Mesothelial cell of epicardium (in vitro differentiated cells): ENCODE data around the gene SLC30A1. TPM values are rescaled to one million over a fixed set of nuclear protein-coding genes. Genes with fewer than 3 reads are reported as not detected.
"Not testable (repeated sequence)": the region's sequence is repeated elsewhere in the genome, so short reads cannot be mapped to it uniquely, and the experiment has no call there.

Experiments used
- DNase-seq, 2 experiments: peaks; one replicate each; pipeline ENCODE4 v3.0.0; 2021; ENCODE audit warnings: low spot score in 2 of 2; ENCODE audit not compliant: unreplicated experiment in 2 of 2
- H3K27ac Mint-ChIP-seq: 2 replicates; pipeline ENCODE4 v1.8.0; 2021; ENCODE audit warnings: mixed read lengths
- H3K27me3 Mint-ChIP-seq: 2 replicates; pipeline ENCODE4 v1.8.0; 2021; ENCODE audit warnings: low read depth, mixed read lengths
- H3K36me3 Mint-ChIP-seq: 2 replicates; pipeline ENCODE4 v1.8.0; 2021; ENCODE audit warnings: mixed read lengths
- H3K4me1 Mint-ChIP-seq: 2 replicates; pipeline ENCODE4 v1.8.0; 2021; ENCODE audit warnings: mixed read lengths
- H3K4me3 Mint-ChIP-seq: 2 replicates; pipeline ENCODE4 v1.8.0; 2021; ENCODE audit warnings: mild to moderate bottlenecking, moderate library complexity, mixed read lengths
- H3K9me3 Mint-ChIP-seq: 2 replicates; pipeline ENCODE4 v1.8.0; 2021; ENCODE audit warnings: mixed read lengths
- CTCF ChIP-seq: fragments of 200-600 bp; sonication (generic); IDR thresholded peaks from one replicate; pipeline ENCODE4 v1.5.0; 2021; ENCODE audit warnings: antibody characterized with exemption; ENCODE audit not compliant: unreplicated experiment
- total RNA-seq: library from RNA; stranded (reverse); gene quantifications from 3 replicates; pipeline ENCODE4 v1.2.1, GENCODE V29; 2021

SLC30A1 gene
- total RNA-seq, 1 donor from 2014 or later: 11.0 TPM

- H3K36me3 Mint-ChIP-seq: peaks cover 2% of the 10 kb centered on the region
- H3K4me3 Mint-ChIP-seq: no peak overlapping the region
- no peaks in the 10 kb centered on the region for H3K9me3 Mint-ChIP-seq
- no peak for TF ChIP-seq CTCF
- no peaks in the 10 kb centered on the region for H3K27me3 Mint-ChIP-seq
- peaks cover 12% of the 10 kb centered on the region for H3K4me1 Mint-ChIP-seq
- H3K27ac Mint-ChIP-seq: no peak overlapping the region
- DNase-seq: no peak
Measured at GRCh38 chr1:211571998-211572397, 7.0 kb downstream of the SLC30A1 start.

DNA sequence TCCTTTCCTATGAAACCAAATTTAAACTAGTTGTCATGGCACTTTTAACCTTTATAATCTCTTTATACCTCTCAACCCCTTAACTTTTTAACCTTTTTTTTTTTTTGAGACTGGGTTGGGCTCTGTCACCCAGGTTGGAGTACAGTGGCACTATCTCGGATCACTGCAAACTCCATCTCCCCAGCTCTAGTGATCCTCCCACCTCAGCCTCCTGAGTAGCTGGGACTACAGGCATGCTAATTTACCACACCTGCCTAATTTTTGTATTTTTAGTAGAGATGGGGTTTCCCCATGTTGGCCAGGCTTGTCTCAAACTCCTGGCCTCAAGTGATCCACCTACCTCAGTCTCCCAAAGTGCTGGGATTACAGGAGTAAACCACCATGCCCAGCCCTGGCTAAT, 8.6 kb downstream of the SLC30A1 start:
- not testable (repeated sequence) for H3K27ac Mint-ChIP-seq, H3K4me1 Mint-ChIP-seq

DNA sequence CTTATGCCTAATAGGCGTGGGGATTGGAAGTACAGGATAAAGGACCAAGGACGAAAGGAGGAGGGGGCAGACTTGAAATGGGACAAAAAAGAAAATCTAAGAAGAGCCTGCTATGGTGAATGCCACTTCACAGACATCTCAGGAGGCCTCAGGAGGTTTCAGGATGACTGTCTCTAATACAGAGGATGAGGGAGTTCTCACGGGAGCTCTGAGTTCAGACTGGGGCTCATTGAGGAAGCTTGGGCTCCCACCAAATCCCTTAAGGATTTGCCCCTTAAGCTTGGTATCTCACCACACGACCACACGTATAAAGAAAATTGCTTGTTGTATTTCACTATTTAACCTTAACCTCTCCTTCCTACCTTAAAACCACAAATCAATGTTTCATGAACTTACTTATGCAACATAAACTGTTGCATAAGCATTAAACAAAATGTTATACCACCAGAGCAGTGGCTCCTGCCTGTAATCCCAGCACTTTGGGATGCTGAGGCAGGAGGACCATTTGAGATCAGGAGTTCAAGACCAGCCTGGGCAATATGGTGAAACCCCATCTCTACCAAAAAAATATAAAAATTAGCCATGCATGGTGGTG, 12.4 kb downstream of the SLC30A1 start:
- Mint-ChIP-seq H3K27ac (no peak overlapping the region), H3K36me3 (no peaks in the 10 kb centered on the region), H3K9me3 (peaks cover 3% of the 10 kb centered on the region), H3K4me1 (no peaks in the 10 kb centered on the region), H3K4me3 (no peak overlapping the region), H3K27me3 (peaks cover 2% of the 10 kb centered on the region)
- no peak for DNase-seq
- TF ChIP-seq CTCF: no peak

More for the DNA sequence above, 8.6 kb downstream of the SLC30A1 start:
- not testable (repeated sequence) for H3K36me3 Mint-ChIP-seq, DNase-seq, H3K4me3 Mint-ChIP-seq, H3K9me3 Mint-ChIP-seq, H3K27me3 Mint-ChIP-seq

DNA sequence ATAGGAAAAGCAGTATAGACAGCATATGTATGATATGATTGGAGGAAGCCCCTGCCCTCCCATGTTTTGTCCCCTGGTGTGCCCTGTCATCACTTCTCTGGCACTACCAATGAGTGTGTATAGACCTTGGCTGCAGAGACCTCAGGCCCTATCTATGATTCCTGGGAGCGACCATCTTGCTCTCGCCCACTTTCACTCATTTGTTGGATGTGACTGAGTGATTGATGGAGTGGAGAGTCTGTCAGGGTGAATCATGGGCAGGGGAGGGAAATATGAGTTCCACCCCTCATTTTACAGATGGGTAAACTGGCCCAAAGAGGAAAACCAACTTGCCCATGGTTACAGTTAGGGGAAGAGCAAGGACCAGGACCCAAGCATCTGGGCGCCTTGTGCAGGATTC, 14.9 kb downstream of the SLC30A1 start:
- peaks cover 8% of the 10 kb centered on the region for H3K4me1 Mint-ChIP-seq

DNA sequence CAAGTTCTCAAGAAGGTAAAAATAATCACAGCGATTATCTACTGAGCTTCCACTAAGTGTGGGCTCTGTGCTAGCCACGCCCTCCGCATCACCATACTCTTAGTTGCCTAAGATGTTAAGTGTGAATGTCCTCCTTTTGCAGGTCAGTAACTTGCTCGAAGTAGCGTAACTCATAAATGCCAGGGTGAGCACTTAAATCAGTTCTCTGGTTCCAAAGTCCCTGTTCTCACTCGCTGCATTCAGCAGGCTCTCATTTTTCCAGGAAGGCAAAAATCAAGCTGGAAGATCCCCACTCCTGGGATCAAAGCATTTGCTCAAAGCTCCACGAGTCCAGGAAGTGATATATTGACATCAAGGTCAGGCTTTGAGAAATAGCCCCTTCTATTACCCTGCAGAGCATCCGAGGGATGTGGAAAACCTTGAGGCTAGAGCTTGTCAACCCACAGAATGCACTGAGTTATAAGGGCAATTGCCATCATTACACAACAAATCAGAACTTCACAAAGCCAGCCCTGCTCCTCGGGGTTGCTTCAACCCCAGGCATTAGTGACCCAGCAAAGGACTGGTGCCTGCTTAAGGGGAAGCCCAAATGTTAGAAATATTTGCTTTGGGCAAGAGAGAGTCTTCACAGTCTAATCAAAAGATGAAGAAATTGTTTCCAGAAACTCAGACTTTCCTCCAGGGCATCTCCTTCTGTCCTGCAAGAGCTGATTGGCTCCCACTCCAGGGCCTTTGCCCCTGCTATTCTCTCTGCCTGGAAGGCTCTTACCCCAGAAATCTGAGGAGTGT, 19.5 kb downstream of the SLC30A1 start:
- no peaks in the 10 kb centered on the region for H3K27me3 Mint-ChIP-seq
- H3K36me3 Mint-ChIP-seq: no peaks in the 10 kb centered on the region
- no peak overlapping the region for H3K4me3 Mint-ChIP-seq
- no peak for DNase-seq
- H3K9me3 Mint-ChIP-seq: peaks cover 3% of the 10 kb centered on the region
- H3K27ac Mint-ChIP-seq: no peak overlapping the region
- peaks cover 11% of the 10 kb centered on the region for H3K4me1 Mint-ChIP-seq
- no peak for TF ChIP-seq CTCF

More for the DNA sequence above, 14.9 kb downstream of the SLC30A1 start:
- Mint-ChIP-seq H3K27me3 (peaks cover 2% of the 10 kb centered on the region), H3K27ac (no peak overlapping the region), H3K9me3 (peaks cover 3% of the 10 kb centered on the region), H3K4me3 (no peak overlapping the region), H3K36me3 (no peaks in the 10 kb centered on the region)
- DNase-seq: no peak
- no peak for TF ChIP-seq CTCF

DNA sequence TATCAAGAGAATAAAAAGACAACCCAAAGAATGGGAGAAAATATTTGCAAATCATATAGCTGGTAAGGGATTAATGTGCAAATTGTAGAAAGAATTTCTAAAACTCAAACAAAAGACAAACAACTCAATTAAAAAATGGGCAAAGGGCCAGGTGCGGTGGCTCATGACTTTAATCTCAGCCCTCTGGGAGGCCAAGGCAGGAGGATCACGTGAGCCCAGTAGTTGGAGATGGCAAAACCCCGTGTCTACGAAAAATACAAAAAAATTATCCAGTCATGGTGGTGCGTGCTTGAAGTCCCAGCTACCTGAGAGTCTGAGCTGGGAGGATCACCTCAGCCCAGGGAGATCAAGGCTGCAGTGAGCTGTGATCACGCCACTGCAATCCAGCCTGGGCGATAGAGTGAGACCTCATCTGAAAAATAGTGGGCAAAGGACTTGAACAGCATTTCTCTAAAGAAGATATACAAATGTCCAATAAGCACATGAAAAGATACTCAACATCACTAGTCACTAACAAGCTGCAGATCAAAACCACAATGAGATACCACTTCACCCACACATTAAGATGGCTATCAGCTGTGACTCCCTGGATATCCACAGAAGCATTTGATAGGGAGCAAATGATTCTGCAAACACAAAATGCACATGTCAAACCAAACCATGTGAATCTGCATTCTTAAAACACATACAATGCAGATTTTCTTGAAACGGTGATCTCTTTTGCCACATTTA, 20.9 kb downstream of the SLC30A1 start:
- Mint-ChIP-seq H3K36me3 (no peaks in the 10 kb centered on the region), H3K4me1 (peaks cover 11% of the 10 kb centered on the region), H3K27ac (no peak overlapping the region)

More for the DNA sequence above, 20.9 kb downstream of the SLC30A1 start:
- TF ChIP-seq CTCF: no peak
- Mint-ChIP-seq H3K9me3 (peaks cover 3% of the 10 kb centered on the region), H3K4me3 (no peak overlapping the region), H3K27me3 (no peaks in the 10 kb centered on the region)
- no peak for DNase-seq
